GM18867 (cell line): Measurements from ENCODE around the gene ACTL6B.
"Not testable (repeated sequence)": the region's sequence is repeated elsewhere in the genome, so short reads cannot be mapped to it uniquely, and the experiment has no call there.

ENCODE experiments used
- ATAC-seq: cut with Tn5 transposase; IDR thresholded peaks from one replicate; pipeline ENCODE4 v1.9.1; 2021; ENCODE audit warnings: mild to moderate bottlenecking, moderate library complexity; ENCODE audit not compliant: unreplicated experiment

The ACTL6B gene

GRCh38 chr7:100671353-100672327, 15.4 kb upstream of the ACTL6B start:
- no peak for ATAC-seq

- no peak for ATAC-seq
These were observed 13.8 kb upstream of the ACTL6B start for GRCh38 chr7:100670074-100670473.

GRCh38 chr7:100669106-100669505, 12.9 kb upstream of the ACTL6B start:
- ATAC-seq = not testable (repeated sequence)

- ATAC-seq = no peak
These were observed 11.8 kb upstream of the ACTL6B start for GRCh38 chr7:100668069-100668449.

- ATAC-seq = no peak
These were observed 11.3 kb upstream of the ACTL6B start for GRCh38 chr7:100667331-100668068.

- no peak for ATAC-seq
These were observed 9.0 kb upstream of the ACTL6B start for GRCh38 chr7:100665168-100665726.

GRCh38 chr7:100662194-100662776, 6.0 kb upstream of the ACTL6B start:
- ATAC-seq = not testable (repeated sequence)

- ATAC-seq = no peak
These were observed 1.1 kb downstream of the ACTL6B start for GRCh38 chr7:100654908-100655831.

GRCh38 chr7:100649826-100650565, 6.3 kb downstream of the ACTL6B start:
- no peak for ATAC-seq

GRCh38 chr7:100642534-100642907, 13.7 kb downstream of the ACTL6B start:
- peak; percentile 74 for ATAC-seq

- ATAC-seq = no peak
These were observed 14.3 kb downstream of the ACTL6B start for GRCh38 chr7:100641860-100642533.

GRCh38 chr7:100641463-100641859, 14.8 kb downstream of the ACTL6B start, which contains the start of gene TFR2:
Gene TFR2 (minus strand): TSS chr7:100641552. CDS start chr7:100641509, 43 bp downstream.
- ATAC-seq = no peak

GRCh38 chr7:100640517-100641440, 15.5 kb downstream of the ACTL6B start:
- ATAC-seq = no peak

GRCh38 chr7:100639995-100640516, 16.2 kb downstream of the ACTL6B start:
- ATAC-seq = no peak

GRCh38 chr7:100632951-100633717, 23.1 kb downstream of the ACTL6B start:
- peak; percentile 58 for ATAC-seq

GRCh38 chr7:100630066-100630465, 26.2 kb downstream of the ACTL6B start:
- ATAC-seq = no peak
